ENCODE data around the gene PRKN.

DNA sequence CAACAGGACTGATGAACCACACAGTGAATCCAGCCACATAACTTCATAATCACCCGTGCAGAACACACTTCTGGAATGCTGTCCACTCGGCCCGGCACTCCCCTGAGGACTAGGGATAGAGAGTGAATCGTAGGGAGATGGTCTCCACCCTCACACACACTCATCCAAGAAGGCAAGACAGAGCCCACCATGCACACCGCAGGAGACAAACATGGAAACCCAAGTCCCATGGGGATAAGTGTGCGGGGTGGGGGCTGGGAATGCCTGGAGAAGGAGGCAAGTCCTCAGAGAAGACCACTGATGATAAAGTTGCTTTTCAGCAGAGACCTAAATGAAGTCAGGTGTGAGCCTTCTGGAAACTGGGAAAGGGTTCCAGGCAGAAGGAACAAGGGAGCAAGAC is 1054.5 kb downstream of the PRKN start:
- TF ChIP-seq, protein P1, sequence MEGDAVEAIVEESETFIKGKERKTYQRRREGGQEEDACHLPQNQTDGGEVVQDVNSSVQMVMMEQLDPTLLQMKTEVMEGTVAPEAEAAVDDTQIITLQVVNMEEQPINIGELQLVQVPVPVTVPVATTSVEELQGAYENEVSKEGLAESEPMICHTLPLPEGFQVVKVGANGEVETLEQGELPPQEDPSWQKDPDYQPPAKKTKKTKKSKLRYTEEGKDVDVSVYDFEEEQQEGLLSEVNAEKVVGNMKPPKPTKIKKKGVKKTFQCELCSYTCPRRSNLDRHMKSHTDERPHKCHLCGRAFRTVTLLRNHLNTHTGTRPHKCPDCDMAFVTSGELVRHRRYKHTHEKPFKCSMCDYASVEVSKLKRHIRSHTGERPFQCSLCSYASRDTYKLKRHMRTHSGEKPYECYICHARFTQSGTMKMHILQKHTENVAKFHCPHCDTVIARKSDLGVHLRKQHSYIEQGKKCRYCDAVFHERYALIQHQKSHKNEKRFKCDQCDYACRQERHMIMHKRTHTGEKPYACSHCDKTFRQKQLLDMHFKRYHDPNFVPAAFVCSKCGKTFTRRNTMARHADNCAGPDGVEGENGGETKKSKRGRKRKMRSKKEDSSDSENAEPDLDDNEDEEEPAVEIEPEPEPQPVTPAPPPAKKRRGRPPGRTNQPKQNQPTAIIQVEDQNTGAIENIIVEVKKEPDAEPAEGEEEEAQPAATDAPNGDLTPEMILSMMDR (IDR thresholded peaks at IDR 0.05) = no peak
- TF ChIP-seq POLR2AphosphoS5 (IDR thresholded peaks at IDR 0.05; ENCODE audit: low read depth, low read length) (no peak), SIN3A (IDR thresholded peaks at IDR 0.05; ENCODE audit: borderline replicate concordance, insufficient read depth, low read depth, low read length) (no peak), TCF7L2 (IDR thresholded peaks at IDR 0.05; ENCODE audit: low read depth, low read length) (no peak)
- TF ChIP-seq, protein P2, sequence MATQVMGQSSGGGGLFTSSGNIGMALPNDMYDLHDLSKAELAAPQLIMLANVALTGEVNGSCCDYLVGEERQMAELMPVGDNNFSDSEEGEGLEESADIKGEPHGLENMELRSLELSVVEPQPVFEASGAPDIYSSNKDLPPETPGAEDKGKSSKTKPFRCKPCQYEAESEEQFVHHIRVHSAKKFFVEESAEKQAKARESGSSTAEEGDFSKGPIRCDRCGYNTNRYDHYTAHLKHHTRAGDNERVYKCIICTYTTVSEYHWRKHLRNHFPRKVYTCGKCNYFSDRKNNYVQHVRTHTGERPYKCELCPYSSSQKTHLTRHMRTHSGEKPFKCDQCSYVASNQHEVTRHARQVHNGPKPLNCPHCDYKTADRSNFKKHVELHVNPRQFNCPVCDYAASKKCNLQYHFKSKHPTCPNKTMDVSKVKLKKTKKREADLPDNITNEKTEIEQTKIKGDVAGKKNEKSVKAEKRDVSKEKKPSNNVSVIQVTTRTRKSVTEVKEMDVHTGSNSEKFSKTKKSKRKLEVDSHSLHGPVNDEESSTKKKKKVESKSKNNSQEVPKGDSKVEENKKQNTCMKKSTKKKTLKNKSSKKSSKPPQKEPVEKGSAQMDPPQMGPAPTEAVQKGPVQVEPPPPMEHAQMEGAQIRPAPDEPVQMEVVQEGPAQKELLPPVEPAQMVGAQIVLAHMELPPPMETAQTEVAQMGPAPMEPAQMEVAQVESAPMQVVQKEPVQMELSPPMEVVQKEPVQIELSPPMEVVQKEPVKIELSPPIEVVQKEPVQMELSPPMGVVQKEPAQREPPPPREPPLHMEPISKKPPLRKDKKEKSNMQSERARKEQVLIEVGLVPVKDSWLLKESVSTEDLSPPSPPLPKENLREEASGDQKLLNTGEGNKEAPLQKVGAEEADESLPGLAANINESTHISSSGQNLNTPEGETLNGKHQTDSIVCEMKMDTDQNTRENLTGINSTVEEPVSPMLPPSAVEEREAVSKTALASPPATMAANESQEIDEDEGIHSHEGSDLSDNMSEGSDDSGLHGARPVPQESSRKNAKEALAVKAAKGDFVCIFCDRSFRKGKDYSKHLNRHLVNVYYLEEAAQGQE (IDR thresholded peaks at IDR 0.05; ENCODE audit: insufficient read depth in 1 of 2, low read depth in 2 of 2, low read length in 1 of 2) = no peak
